ENCODE measurements around the gene USP3. TPM values are rescaled to one million over a fixed set of nuclear protein-coding genes. Genes with fewer than 3 reads are reported as not detected.

The USP3 gene
- total and polyA plus RNA-seq, 9 of the 15 experiments (the other 6 are each of a cell fraction or from before 2014, with no cell fraction given): 17.3 to 54.3 (median 34.8) TPM

DNA sequence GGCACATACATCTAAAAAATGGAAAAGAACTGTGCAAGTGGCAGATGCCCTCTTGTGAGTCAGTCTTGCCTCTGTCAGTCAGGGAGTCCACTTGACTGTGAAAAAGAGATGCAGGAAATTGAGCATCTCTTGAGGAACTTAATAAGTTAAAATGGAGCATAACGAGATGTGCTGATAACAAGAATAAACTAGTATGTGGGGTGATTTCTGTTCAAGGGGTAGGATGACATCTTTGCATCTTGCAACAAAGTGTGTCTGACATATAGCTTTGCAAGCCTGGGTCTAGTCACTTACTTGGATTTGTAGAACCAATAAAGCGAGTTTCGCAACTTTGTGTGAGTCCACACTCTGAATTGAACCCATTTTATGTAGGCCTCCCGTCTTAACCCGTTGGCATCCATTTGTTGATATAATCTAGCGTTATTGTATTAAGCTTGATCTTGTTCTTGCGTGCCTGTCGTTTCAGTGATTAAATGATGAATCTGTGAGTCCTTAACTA is 2.2 kb downstream of the USP3 start (continued):
- TF ChIP-seq MBD1 (CRISPR knock-in tag; IDR thresholded peaks at IDR 0.05) (no peak), SUPT5H (IDR thresholded peaks at IDR 0.05) (no peak), TAL1 (IDR thresholded peaks at IDR 0.05) (no peak), CEBPG (CRISPR knock-in tag; IDR thresholded peaks at IDR 0.05) (peak; percentile 30; the same call in 1 of the 2 replicates), CEBPG (tag; conservative IDR thresholded peaks at IDR 0.05 in 1 of 2, IDR thresholded peaks at IDR 0.05 in 1 of 2) (peak; percentile 74 to 85), TAF15 (IDR thresholded peaks at IDR 0.05; ENCODE audit: low read depth, low read length) (no peak), POLR3G (IDR thresholded peaks at IDR 0.05; ENCODE audit: extremely low read depth, insufficient read length, insufficient replicate concordance) (no peak), EHMT2 (IDR thresholded peaks at IDR 0.05) (no peak), BRF1 (IDR thresholded peaks at IDR 0.05; ENCODE audit: borderline replicate concordance, extremely low read depth, insufficient read length) (no peak), POU5F1 (IDR thresholded peaks at IDR 0.05; ENCODE audit: borderline replicate concordance, low read depth, low read length, partially characterized antibody) (no peak), CHCHD3 (CRISPR knock-in tag; IDR thresholded peaks at IDR 0.05) (no peak), NFXL1 (CRISPR knock-in tag; IDR thresholded peaks at IDR 0.05) (no peak), RBM17 (IDR thresholded peaks at IDR 0.05; ENCODE audit: borderline replicate concordance, low read depth, low read length) (no peak), XRCC4 (IDR thresholded peaks at IDR 0.05; ENCODE audit: extremely low read depth, insufficient read depth, insufficient read length) (no peak), GABPA (tag; conservative IDR thresholded peaks at IDR 0.05; ENCODE audit: low read depth) (no peak), GATAD2B (IDR thresholded peaks at IDR 0.05; ENCODE audit: borderline replicate concordance) (no peak), POLR2A (conservative IDR thresholded peaks at IDR 0.05) (no peak), KDM2B (CRISPR knock-in tag; IDR thresholded peaks at IDR 0.05) (no peak), COPS2 (conservative IDR thresholded peaks at IDR 0.05) (no peak), DPF2 (IDR thresholded peaks at IDR 0.05) (0 out of 2 replicates have a peak, but pooled peaks have one; percentile 15), ARID2 (IDR thresholded peaks at IDR 0.05) (no peak), ZNF444 (CRISPR knock-in tag; IDR thresholded peaks at IDR 0.05) (no peak)
- TF ChIP-seq, protein P1, sequence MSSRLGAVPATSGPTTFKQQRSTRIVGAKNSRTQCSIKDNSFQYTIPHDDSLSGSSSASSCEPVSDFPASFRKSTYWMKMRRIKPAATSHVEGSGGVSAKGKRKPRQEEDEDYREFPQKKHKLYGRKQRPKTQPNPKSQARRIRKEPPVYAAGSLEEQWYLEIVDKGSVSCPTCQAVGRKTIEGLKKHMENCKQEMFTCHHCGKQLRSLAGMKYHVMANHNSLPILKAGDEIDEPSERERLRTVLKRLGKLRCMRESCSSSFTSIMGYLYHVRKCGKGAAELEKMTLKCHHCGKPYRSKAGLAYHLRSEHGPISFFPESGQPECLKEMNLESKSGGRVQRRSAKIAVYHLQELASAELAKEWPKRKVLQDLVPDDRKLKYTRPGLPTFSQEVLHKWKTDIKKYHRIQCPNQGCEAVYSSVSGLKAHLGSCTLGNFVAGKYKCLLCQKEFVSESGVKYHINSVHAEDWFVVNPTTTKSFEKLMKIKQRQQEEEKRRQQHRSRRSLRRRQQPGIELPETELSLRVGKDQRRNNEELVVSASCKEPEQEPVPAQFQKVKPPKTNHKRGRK (tag; IDR thresholded peaks at IDR 0.05): no peak
- TF ChIP-seq, protein P2, sequence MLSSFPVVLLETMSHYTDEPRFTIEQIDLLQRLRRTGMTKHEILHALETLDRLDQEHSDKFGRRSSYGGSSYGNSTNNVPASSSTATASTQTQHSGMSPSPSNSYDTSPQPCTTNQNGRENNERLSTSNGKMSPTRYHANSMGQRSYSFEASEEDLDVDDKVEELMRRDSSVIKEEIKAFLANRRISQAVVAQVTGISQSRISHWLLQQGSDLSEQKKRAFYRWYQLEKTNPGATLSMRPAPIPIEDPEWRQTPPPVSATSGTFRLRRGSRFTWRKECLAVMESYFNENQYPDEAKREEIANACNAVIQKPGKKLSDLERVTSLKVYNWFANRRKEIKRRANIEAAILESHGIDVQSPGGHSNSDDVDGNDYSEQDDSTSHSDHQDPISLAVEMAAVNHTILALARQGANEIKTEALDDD (IDR thresholded peaks at IDR 0.05): peak; percentile 75
- TF ChIP-seq, protein P3, sequence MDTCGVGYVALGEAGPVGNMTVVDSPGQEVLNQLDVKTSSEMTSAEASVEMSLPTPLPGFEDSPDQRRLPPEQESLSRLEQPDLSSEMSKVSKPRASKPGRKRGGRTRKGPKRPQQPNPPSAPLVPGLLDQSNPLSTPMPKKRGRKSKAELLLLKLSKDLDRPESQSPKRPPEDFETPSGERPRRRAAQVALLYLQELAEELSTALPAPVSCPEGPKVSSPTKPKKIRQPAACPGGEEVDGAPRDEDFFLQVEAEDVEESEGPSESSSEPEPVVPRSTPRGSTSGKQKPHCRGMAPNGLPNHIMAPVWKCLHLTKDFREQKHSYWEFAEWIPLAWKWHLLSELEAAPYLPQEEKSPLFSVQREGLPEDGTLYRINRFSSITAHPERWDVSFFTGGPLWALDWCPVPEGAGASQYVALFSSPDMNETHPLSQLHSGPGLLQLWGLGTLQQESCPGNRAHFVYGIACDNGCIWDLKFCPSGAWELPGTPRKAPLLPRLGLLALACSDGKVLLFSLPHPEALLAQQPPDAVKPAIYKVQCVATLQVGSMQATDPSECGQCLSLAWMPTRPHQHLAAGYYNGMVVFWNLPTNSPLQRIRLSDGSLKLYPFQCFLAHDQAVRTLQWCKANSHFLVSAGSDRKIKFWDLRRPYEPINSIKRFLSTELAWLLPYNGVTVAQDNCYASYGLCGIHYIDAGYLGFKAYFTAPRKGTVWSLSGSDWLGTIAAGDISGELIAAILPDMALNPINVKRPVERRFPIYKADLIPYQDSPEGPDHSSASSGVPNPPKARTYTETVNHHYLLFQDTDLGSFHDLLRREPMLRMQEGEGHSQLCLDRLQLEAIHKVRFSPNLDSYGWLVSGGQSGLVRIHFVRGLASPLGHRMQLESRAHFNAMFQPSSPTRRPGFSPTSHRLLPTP (IDR thresholded peaks at IDR 0.05; ENCODE audit: borderline replicate concordance, extremely low read depth, insufficient read length): no peak

All from K562 (cell line).